DMS 273 (cell line): ENCODE data around the gene STMN1.
"Not testable (repeated sequence)": the region's sequence is repeated elsewhere in the genome, so short reads cannot be mapped to it uniquely, and the experiment has no call there.

ENCODE experiments used
- DNase-seq: peaks from one replicate; lab custom pipeline; 2025; ENCODE audit not compliant: unreplicated experiment; lab: John Stamatoyannopoulos, UW

STMN1 gene

DNA sequence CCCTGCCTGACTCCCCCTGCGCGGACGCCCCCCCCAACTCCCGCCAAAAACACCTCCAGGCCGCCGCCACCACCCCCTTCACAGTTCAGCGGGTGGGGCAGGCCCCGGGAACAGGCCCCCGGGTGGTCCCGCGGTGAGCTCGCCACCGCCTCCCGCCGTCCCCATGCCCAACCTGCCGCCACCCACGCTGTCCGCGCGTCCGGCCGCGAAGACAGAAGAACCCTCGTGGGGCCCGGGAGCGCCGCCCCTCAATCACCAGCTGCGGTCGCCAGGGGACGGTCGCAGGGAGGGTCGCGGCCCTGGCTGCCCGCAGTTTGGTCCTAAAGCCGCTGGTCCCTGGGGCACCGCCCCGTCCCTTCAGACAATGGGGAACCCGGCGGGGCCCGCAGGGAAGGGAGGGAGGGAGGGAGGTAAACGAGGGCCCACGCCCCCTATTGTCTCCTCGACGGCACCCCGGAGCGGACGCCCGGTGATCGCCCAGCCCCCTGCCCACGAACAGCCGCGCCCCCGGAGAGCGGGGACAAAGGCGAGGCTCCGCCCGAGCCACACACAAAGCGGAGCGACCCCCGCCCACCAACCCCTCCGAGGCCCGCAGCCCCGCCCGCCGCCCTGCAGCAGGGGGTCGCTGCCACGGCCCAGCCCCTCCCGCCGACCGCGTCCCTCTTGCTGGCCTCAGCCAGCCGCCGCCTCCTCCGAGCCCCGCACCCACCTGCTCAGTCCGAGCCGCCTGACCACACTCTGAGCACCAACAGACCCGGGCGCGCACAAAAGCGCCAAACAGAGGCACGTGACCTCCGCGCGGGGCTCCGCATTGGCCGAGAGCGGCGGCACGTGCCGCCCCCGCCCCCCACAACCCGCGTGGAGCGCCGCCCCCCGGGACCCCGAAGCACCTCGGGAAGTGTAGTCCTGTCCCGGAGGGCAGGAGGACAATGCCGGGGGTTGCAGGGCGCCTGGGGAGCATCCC, at the start of gene STMN1:
TSS of gene STMN1 (minus strand) at position 740 of the 964 bp plus-strand sequence. CDS start 1,743 bp downstream, outside the sequence.
- peak; percentile 98 for DNase-seq

DNA sequence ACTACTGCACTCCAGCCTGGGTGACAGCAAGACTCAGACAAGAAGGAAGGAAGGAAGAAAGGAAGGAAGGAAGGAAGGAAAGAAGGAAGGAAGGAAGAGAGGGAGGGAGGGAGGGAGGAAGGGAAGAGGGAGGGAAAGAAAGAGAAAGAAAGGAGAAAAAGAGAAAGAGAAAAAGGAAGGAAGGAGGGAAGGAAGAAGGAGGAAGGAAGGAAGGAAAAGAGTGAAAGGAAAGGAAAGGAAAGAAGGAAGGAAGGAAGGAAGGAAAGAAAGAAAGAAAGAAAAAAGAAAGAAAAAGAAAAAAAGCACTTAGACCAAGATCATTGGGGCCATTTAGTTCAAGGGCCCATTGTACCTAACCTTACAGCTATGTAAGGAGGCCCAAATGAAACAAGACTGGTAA, 49.3 kb upstream of the STMN1 start:
- DNase-seq, result no peak

DNA sequence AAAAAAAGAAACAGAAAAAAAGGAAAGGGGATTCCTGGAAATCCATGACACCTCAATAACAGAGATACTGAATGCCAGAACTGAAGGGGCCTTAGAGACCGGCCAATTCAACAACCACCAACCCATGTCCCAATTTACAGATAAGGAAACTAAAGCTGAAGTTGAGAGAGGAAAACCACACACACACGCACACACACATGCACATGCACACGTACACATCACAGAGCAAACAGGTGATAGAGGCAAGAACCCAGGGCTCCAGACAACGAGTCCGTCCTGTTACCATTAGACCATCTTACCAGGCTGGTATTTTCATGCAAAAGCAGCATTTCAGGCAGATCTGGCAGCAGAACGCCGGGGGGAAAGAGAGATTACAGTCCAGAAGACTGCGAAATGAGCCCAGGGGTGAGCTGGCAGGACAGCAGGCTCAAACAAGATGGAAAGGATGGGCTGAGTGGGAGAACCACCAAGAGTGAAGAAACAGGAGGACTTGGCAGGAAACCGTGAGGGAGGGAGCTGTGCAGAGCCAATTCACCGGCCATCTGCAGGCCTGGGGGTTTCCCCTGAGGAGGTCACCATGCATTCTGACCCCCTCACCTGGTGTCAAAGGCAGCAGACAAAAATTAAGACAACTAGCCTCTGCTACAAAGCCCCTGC, 48.2 kb upstream of the STMN1 start:
- DNase-seq, result no peak

DNA sequence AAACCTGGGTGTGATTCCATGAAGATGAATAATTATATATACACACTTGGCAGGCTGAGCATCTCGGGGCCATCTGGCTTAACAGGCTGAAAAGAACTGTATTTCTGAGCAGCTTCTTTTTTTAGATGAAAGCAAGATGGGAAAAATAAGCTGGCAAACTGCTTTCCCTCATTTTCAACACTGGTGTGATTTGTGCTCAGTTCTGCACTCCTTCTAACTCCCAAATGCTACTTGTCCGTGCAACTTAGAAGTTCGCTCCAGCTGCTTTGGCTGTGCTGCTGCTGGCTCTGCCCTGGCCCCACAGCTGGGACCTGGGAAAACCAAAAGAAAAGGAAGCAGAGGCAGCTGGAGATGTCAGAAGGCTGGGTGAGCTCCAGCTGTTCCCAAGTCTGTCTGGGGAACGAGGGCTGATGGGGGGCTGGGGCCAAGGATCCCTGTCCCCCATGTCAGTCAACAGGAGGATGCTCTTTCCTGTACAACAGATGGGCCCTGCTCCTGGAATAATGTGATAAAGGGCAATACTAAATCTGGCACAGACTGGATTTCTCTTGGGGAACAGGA, 46.7 kb upstream of the STMN1 start:
- DNase-seq, result peak; percentile 99

- DNase-seq, result no peak
These were observed 42.4 kb upstream of the STMN1 start for GRCh38 chr1:25948641-25949040.

- no peak for DNase-seq
These were observed 40.8 kb upstream of the STMN1 start for GRCh38 chr1:25947027-25947426.

DNA sequence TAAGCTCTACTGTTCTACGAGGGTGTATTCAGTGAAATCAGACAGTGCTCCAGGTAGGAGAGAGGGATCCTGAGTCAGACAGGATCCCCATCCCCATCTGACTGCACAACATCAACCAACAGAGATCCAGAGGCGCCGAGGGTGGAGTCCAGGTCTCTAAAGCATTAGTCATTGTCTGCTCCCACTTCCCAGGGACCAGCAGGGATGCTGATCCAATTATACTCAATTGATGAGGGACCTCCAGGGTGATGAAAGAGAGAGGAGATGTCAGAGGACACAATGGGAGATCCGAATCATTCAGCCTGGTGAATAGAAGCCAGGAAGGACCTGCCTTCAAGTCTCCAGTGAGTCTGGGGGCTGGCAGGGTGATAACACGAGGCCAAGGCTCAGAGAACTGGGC, 39.5 kb upstream of the STMN1 start:
- no peak for DNase-seq

DNA sequence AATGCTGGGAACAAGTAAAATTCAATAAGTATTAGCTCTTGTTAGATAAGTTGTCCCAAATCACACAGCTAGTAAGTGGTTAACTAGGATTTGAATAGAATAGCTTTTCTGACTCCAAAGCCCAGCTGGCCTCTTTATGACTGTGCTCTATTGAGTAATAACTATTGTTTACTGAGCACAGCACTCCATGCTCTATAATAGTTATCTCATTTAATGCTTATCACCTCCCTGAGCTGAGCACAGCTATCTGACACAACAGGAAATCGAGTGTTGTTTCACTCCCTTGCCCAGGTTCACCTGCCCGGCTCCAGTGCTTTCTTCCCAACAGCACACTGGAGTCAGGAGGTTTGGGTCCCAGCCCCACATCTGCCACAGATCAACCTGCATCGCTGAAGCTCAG, 38.8 kb upstream of the STMN1 start:
- DNase-seq, result no peak

GRCh38 chr1:25943511-25943910, 37.3 kb upstream of the STMN1 start:
- not testable (repeated sequence) for DNase-seq

DNA sequence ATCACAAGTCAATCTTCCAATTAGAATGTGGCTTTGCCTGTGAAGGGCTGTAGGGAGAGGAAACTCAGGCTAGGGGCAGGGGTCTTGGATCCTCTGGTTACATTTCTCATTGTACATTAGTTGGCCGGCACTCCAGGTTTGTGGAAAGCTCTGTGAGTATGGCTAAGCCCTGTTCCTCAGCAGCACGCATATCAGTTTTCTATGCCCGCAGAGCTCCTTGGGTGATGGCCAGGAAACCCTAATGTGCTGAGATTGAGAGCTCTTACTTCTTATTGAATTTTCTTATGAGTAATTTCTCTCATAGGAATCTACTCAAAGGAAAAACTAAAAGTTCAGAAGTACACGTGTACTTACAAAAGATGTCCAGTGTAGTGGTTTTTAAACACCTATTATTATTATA, 30.7 kb upstream of the STMN1 start:
- DNase-seq, result peak; percentile 35

GRCh38 chr1:25933479-25934365, 27.5 kb upstream of the STMN1 start:
- DNase-seq, result no peak

DNA sequence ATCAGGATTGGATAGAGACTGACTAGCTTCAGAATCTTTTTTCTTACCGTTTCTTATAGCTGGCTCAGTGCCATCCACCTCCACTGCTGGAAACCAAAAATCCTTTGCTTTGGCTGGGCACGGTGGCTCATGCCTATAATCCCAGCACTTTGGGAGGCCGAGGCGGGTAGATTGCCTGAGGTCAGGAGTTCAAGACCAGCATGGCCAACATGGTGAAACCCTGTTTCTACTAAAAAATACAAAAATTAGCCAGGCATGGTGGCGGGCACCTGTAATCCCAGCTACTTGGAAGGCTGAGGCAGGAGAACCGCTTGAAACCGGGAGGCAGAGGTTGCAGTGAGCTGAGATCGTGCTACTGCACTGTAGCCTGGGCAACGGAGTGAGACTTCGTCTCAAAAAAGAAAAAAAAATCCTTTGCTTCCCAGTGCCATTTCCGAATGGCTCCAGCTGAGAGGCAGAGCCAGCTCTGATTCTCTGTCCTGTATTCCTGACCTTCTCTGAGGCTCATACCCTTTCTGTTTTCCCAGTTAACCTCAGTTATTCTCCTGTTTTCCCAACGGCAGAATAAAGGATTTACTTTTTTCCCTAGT, 26.7 kb upstream of the STMN1 start:
- DNase-seq, result not testable (repeated sequence)

DNA sequence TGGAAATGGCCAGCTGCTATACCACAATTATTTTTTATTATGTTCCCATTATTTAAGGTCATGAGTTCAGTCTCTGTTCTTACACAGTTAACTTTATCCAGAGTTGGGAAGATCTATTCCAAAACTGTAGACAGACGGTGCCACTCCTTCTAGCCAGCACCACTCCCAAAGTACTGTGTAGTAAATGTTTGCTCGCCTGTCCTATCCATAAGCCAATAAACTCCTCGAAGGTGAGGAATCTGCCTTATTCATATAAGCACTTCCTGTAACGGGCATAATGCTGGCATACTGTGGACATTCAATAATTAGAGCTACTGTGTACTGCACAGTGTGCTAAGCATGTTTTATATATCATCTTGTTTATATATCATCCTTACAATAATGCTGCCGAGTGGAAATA, 26.1 kb upstream of the STMN1 start:
- no peak for DNase-seq

DNA sequence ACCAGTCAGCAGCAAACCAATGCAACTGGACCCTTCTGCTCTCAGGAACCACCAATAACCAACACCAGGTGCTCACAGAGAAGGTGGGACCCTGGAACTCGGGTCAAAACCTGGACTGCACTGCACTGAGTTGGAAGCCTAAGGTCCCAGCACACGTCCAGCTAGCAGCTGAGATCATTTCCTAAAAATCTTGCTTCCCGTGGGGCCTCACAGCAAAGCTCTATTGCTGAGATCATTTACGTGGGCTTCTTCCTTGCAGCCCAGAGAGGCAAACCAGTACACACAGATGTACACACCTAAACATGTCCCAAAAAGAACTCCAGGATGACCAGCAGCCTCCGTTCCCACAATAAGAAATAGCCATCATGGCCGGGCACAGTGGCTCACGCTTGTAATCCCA, 22.8 kb upstream of the STMN1 start:
- no peak for DNase-seq

GRCh38 chr1:25927521-25928265, 21.5 kb upstream of the STMN1 start:
- DNase-seq, result peak; percentile 91

DNA sequence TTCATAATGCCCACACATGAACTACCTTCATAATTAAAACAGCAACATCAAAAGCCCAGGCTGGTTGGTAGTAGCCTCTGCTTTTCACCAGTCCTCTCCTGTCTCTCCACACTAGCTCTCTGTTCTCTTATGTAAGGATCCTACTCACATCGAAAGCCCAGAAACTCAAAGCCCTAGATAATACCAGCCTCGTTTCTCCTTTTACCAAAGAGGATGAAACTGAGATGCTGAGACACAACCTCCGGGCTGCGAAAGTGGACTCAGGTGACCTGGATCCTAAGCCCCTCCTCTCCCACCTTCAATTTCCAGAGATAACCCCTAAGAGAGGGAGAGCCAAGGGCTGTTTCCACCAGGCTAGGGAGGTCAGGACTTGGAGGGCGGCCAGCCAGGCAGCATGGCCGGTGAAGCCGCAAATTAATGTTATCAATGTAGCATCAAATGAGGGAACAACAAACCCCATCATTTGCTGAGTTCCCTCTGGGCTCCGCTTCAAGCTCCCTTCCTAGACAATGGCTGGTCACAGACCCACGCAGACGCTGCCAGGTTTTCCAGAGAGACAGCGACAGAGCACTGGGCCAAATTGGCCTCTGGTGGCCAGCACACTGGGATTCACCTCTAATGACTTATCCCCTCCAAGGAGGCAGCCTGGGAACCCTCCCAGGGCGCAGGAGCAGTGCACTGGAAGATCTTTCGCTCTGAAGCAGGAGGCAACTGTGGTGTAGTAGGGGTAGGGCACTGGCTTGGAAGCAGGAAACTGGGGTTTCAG, 20.7 kb upstream of the STMN1 start:
- peak; percentile 72 for DNase-seq

DNA sequence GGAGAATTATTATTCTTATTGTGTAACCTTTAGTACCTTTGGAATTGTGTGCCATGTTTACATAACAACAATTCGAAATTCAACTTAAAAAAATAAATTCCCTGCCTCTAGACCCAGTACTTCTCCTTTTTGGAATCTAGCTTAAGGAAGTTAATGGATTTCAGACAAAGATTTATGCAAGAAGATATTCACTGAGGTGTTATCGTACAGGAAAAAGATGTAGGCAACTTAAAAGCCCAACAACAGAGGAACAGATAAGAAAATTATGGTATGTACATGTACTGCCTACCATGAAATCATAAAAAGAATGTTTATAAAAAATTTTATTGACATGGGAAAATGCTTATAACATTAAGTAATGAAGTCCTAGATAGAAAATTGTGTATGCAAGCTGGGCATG, 18.2 kb upstream of the STMN1 start:
- no peak for DNase-seq

DNA sequence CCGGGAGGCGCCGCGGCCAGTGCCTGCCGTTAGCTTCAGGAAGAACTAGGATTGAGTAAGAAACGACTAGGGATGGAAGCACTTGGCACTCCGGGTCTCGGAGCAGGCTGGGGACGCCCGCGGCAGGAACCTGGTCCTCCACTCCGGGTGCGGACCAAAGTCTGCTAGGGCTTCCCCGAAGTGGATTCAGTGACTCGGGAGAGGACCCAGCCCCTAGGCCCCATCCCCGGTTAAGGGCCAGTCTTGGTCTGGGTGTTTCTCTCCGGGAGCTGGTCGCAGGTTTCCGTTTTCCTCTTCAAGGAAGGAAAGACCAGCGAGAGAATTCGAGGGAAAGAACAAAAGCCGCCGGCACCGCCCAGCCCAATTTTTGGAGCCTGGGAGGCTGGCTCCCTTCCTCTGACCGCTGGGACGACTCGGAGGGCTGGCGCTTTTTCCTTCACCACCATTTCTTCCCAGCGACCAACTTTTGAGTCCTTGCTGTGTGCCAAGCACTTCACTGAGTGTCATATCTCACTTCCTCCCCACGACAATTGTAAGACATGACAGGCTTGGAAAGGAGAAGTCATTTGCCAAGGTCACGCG, 16.8 kb upstream of the STMN1 start:
- DNase-seq, result peak; percentile 60
